HepG2 (cell line): ENCODE data around the gene GPC6. TPM values are rescaled to one million over a fixed set of nuclear protein-coding genes. Genes with fewer than 3 reads are reported as not detected.
A peak's percentile ranks its signal among the peaks of the same experiment; 100 is the strongest.

ENCODE experiments used
- GATA4 ChIP-seq: sonication (generic); IDR thresholded peaks from 2 replicates; pipeline ENCODE4 v1.6.1; 2016; ENCODE audit warnings: antibody characterized with exemption, low read depth, borderline replicate concordance
- GRHL1 ChIP-seq: sonication (generic); formaldehyde crosslinking; conservative IDR thresholded peaks from 2 replicates; pipeline ENCODE4 v1.8.0; 2022; ENCODE audit warnings: missing genetic modification reagents
- HES4 ChIP-seq: sonication (generic); formaldehyde crosslinking; IDR thresholded peaks from 2 replicates; pipeline ENCODE4 v1.9.0; 2021; ENCODE audit warnings: mild to moderate bottlenecking, missing genetic modification reagents, borderline replicate concordance
- JUND ChIP-seq: sonication (generic); formaldehyde crosslinking; IDR thresholded peaks from 2 replicates; pipeline ENCODE4 v1.8.0; 2022; ENCODE audit warnings: mild to moderate bottlenecking, missing genetic modification reagents
- MXI1 ChIP-seq: IDR thresholded peaks from 3 replicates; pipeline ENCODE4 v1.6.1; 2012; ENCODE audit warnings: low read depth, low read length, inconsistent platforms, borderline replicate concordance
- RBM39 ChIP-seq: fragments of 200-400 bp; formaldehyde crosslinking; IDR thresholded peaks from one replicate; pipeline ENCODE4 v1.6.1; 2018; ENCODE audit warnings: antibody characterized with exemption, mild to moderate bottlenecking, low read depth, low read length; ENCODE audit not compliant: poor library complexity, severe bottlenecking
- RXRB ChIP-seq: IDR thresholded peaks from 2 replicates; pipeline ENCODE4 v1.6.1; 2016; ENCODE audit warnings: borderline replicate concordance, missing genetic modification reagents, missing compliant biosample characterization
- SMC3 ChIP-seq: IDR thresholded peaks from 2 replicates; pipeline ENCODE4 v1.6.1; 2011; ENCODE audit warnings: low read length, improper control_type of control experiment
- SNAPC5 ChIP-seq: sonication (generic); formaldehyde crosslinking; IDR thresholded peaks from 2 replicates; pipeline ENCODE4 v1.8.1; 2023; ENCODE audit warnings: mild to moderate bottlenecking, missing genetic modification reagents, borderline replicate concordance
- TFAP4 ChIP-seq: sonication (generic); IDR thresholded peaks from 2 replicates; pipeline ENCODE4 v1.6.1; 2016; ENCODE audit warnings: low read depth, borderline replicate concordance
- ZBTB10 ChIP-seq: sonication (generic); formaldehyde crosslinking; IDR thresholded peaks from 2 replicates; pipeline ENCODE4 v1.4.0; 2020; ENCODE audit warnings: missing genetic modification reagents, borderline replicate concordance
- ZBTB3 ChIP-seq: sonication (generic); formaldehyde crosslinking; IDR thresholded peaks from 2 replicates; pipeline ENCODE4 v1.4.0; 2020; ENCODE audit warnings: low read depth, mild to moderate bottlenecking, moderate library complexity, missing genetic modification reagents, borderline replicate concordance
- ZBTB7A ChIP-seq: sonication (generic); formaldehyde crosslinking; IDR thresholded peaks from 2 replicates; pipeline ENCODE4 v1.8.0; 2022; ENCODE audit warnings: mild to moderate bottlenecking, missing genetic modification reagents
- ZNF281 ChIP-seq: sonication (generic); formaldehyde crosslinking; IDR thresholded peaks from 2 replicates; pipeline ENCODE4 v1.4.0; 2020; ENCODE audit warnings: missing genetic modification reagents, borderline replicate concordance
- ZNF382 ChIP-seq: sonication (generic); formaldehyde crosslinking; IDR thresholded peaks from 2 replicates; pipeline ENCODE4 v1.5.0; 2020; ENCODE audit warnings: missing genetic modification reagents, mild to moderate bottlenecking, borderline replicate concordance
- ZNF460 ChIP-seq: sonication (generic); formaldehyde crosslinking; IDR thresholded peaks from 2 replicates; pipeline ENCODE4 v1.5.1; 2020; ENCODE audit warnings: missing genetic modification reagents, mild to moderate bottlenecking, borderline replicate concordance
- ZNF569 ChIP-seq: sonication (generic); formaldehyde crosslinking; IDR thresholded peaks from 2 replicates; pipeline ENCODE4 v1.5.0; 2020; ENCODE audit warnings: mild to moderate bottlenecking, missing genetic modification reagents, moderate library complexity, borderline replicate concordance
- ZNF652 ChIP-seq: IDR thresholded peaks from 2 replicates; pipeline ENCODE4 v1.6.1; 2016; ENCODE audit warnings: low read depth, borderline replicate concordance
- ZNF660 ChIP-seq: sonication (generic); formaldehyde crosslinking; IDR thresholded peaks from 2 replicates; pipeline ENCODE4 v1.5.1; 2020; ENCODE audit warnings: mild to moderate bottlenecking, low read depth, missing genetic modification reagents, borderline replicate concordance
- ZNF674 ChIP-seq: sonication (generic); formaldehyde crosslinking; IDR thresholded peaks from 2 replicates; pipeline ENCODE4 v1.5.0; 2020; ENCODE audit warnings: low read depth, mild to moderate bottlenecking, missing genetic modification reagents
- ZNF720 ChIP-seq: sonication (generic); formaldehyde crosslinking; IDR thresholded peaks from 2 replicates; pipeline ENCODE4 v1.4.0; 2020; ENCODE audit warnings: missing genetic modification reagents
- polyA plus RNA-seq, 8 experiments: library from polyadenylated mRNA; depleted of rRNA in 3 of 8; stranded (reverse) in 7 of 8; unstranded in 1 of 8; fragments of >200 nt; fragmentation: Illumina TruSeq in 4 of 8; extraction: Trizol in 4 of 8; gene quantifications; 2 replicates each; pipeline versions ENCODE4 v1.2.1 to v1.2.3, GENCODE V29; 2011 to 2016; ENCODE audit warnings: low read depth in 4 of 8, missing spikeins in 1 of 8, mixed read lengths in 1 of 8; ENCODE audit not compliant: insufficient read depth in 1 of 8
- total RNA-seq, 5 experiments: library from RNA; depleted of rRNA; stranded (reverse); fragments of >200 nt; fragmentation: Illumina TruSeq; extraction: Trizol; gene quantifications; 2 replicates each; pipeline ENCODE4 v1.2.3, GENCODE V29; 2016; ENCODE audit warnings: low read depth in 1 of 5

GPC6 gene
- total and polyA plus RNA-seq, 2 of the 13 experiments (the other 11 are each of a cell fraction or from before 2014, with no cell fraction given), result 24.5 to 33.9 TPM

GRCh38 chr13:93233997-93234416 is 7.4 kb downstream of the GPC6 start (continued):
- TF ChIP-seq ZNF382 (CRISPR knock-in tag), result no peak
- TF ChIP-seq MXI1, result no peak
- TF ChIP-seq ZNF660, result no peak
- no peak for TF ChIP-seq GRHL1 (CRISPR knock-in tag)
- peak; percentile 77; the same call in 1 of the 2 replicates for TF ChIP-seq ZNF281 (CRISPR knock-in tag)
- TF ChIP-seq ZNF720 (CRISPR knock-in tag), result no peak
- TF ChIP-seq GATA4, result no peak
- no peak for TF ChIP-seq ZBTB3 (CRISPR knock-in tag)
- TF ChIP-seq RXRB (CRISPR knock-in tag), result peak; percentile 52; the same call in 1 of the 2 replicates
- TF ChIP-seq TFAP4, result no peak
- no peak for TF ChIP-seq ZNF460 (CRISPR knock-in tag)
- TF ChIP-seq ZBTB7A (CRISPR knock-in tag), result no peak
- no peak for TF ChIP-seq ZNF569
- TF ChIP-seq SMC3, result peak; percentile 73
- no peak for TF ChIP-seq ZBTB10 (CRISPR knock-in tag)
- no peak for TF ChIP-seq ZNF674 (CRISPR knock-in tag)
- TF ChIP-seq HES4 (CRISPR knock-in tag), result no peak
- no peak for TF ChIP-seq SNAPC5
- TF ChIP-seq RBM39, result no peak
- TF ChIP-seq ZNF652 (CRISPR knock-in tag), result peak; percentile 61; the same call in 1 of the 2 replicates
- no peak for TF ChIP-seq JUND (CRISPR knock-in tag)
